OCI-LY7 (cell line): ENCODE results near the gene RNF10. TPM values are rescaled to one million over a fixed set of nuclear protein-coding genes. Genes with fewer than 3 reads are reported as not detected.
A peak's percentile ranks its signal among the peaks of the same experiment; 100 is the strongest.
"Not testable (repeated sequence)": the region's sequence is repeated elsewhere in the genome, so short reads cannot be mapped to it uniquely, and the experiment has no call there.

ENCODE experiments used
- Bru-seq: library from RNA; stranded (reverse); fragments of 400-500 nt; gene quantifications from one replicate; lab custom pipeline; 2021; lab: Mats Ljungman, UMichigan
- BruChase-seq, 2 experiments: library from RNA; stranded (reverse); fragments of 400-500 nt; gene quantifications; one replicate each; lab custom pipeline; 2021; lab: Mats Ljungman, UMichigan
- BruUV-seq: library from RNA; stranded (reverse); fragments of 400-500 nt; replicated peaks from 2 replicates; lab custom pipeline; 2021; lab: Mats Ljungman, UMichigan
- CTCF ChIA-PET: fragments of 300-600 bp; sonication (Branson Sonifier 250); formaldehyde crosslinking; loops from one replicate; lab custom pipeline; 2022; ENCODE audit warnings: antibody characterized with exemption; ENCODE audit not compliant: unreplicated experiment; lab: Charles Lee
- POLR2A ChIA-PET: fragments of 300-600 bp; sonication (Branson Sonifier 250); formaldehyde crosslinking; loops from one replicate; lab custom pipeline; 2022; ENCODE audit warnings: antibody characterized with exemption; lab: Charles Lee
- DNase-seq: peaks from one replicate; pipeline ENCODE4 v3.0.0-alpha.2; 2015; ENCODE audit warnings: low spot score
- H2AFZ ChIP-seq: fragments of 200-600 bp; sonication (generic), shearing (Covaris generic); 2 replicates; pipeline ENCODE4 v1.6.1; 2014; ENCODE audit warnings: mild to moderate bottlenecking, antibody characterized with exemption, low read length, moderate library complexity
- H3K27ac ChIP-seq: fragments of 200-600 bp; sonication (generic); 2 replicates; pipeline ENCODE4 v1.5.1; 2014; ENCODE audit warnings: mixed run types, low read depth, mild to moderate bottlenecking, moderate library complexity, low read length, inconsistent platforms; ENCODE audit not compliant: poor library complexity, severe bottlenecking
- H3K36me3 ChIP-seq: fragments of 200-600 bp; sonication (generic); 2 replicates; pipeline ENCODE4 v1.6.1; 2014; ENCODE audit warnings: mild to moderate bottlenecking, antibody characterized with exemption, low read length, moderate library complexity, mixed read lengths; ENCODE audit not compliant: insufficient read depth
- H3K4me1 ChIP-seq: fragments of 200-600 bp; sonication (generic); 2 replicates; pipeline ENCODE4 v1.5.1; 2014; ENCODE audit warnings: mild to moderate bottlenecking, low read length; ENCODE audit not compliant: insufficient read depth, poor library complexity, severe bottlenecking
- H3K4me2 ChIP-seq: fragments of 200-600 bp; sonication (generic); 2 replicates; pipeline ENCODE4 v1.6.1; 2014; ENCODE audit warnings: mild to moderate bottlenecking, low read length
- H3K4me3 ChIP-seq: fragments of 200-600 bp; sonication (generic); 2 replicates; pipeline ENCODE4 v1.5.1; 2014; ENCODE audit warnings: mild to moderate bottlenecking, low read depth, low read length; ENCODE audit not compliant: poor library complexity, severe bottlenecking
- H3K79me2 ChIP-seq: fragments of 200-600 bp; sonication (generic); 2 replicates; pipeline ENCODE4 v1.6.1; 2016; ENCODE audit warnings: low read depth, mild to moderate bottlenecking, low read length, moderate library complexity, mixed read lengths; ENCODE audit not compliant: insufficient read depth
- H3K9me2 ChIP-seq: fragments of 200-600 bp; sonication (generic); 2 replicates; pipeline ENCODE4 v1.6.1; 2016; ENCODE audit warnings: mild to moderate bottlenecking, low read length, mixed read lengths; ENCODE audit not compliant: insufficient read depth
- H3K9me3 ChIP-seq: fragments of 200-600 bp; sonication (generic); 2 replicates; pipeline ENCODE4 v1.6.1; 2014; ENCODE audit warnings: mild to moderate bottlenecking, mixed run types, low read length, mixed read lengths
- H4K20me1 ChIP-seq: fragments of 200-600 bp; sonication (generic); 2 replicates; pipeline ENCODE4 v1.6.1; 2014; ENCODE audit warnings: mild to moderate bottlenecking, antibody characterized with exemption, low read length, moderate library complexity, mixed read lengths; ENCODE audit not compliant: insufficient read depth
- EZH2phosphoT487 ChIP-seq: fragments of 200-600 bp; sonication (generic); IDR thresholded peaks from 2 replicates; pipeline ENCODE4 v1.6.1; 2018; ENCODE audit warnings: low read depth, borderline replicate concordance, mild to moderate bottlenecking, mixed run types, antibody characterized with exemption, low read length, moderate library complexity, mixed read lengths
- intact Hi-C: fragments of 100-400 bp; cut with micrococcal nuclease; formaldehyde crosslinking; loops from one replicate; pipeline ENCODE4 v1.10.0; 2022; ENCODE audit not compliant: unreplicated experiment
- long read RNA-seq: library from polyadenylated mRNA; stranded (forward); transcript quantifications from one replicate; pipeline ENCODE4 v2.0.0, GENCODE V29; 2022
- total RNA-seq, 2 experiments: library from RNA; depleted of rRNA in 1 of 2; stranded (reverse); fragments of >200 nt in 1 of 2; shearing (Covaris generic) in 1 of 2; gene quantifications; 2 replicates each; pipeline ENCODE4 v1.2.3, GENCODE V29; 2014 to 2022
- TF ChIP-seq, protein P1 (sequence below): fragments of 200-600 bp; sonication (generic); conservative IDR thresholded peaks from 2 replicates; pipeline ENCODE4 v1.5.1; 2014; ENCODE audit warnings: mild to moderate bottlenecking, antibody characterized with exemption, low read length, moderate library complexity, mixed read lengths

The RNF10 gene
- total RNA-seq (2014; rRNA removed; shearing (Covaris generic)) (52.2 and 66.3 TPM in 2 replicates), total RNA-seq (2022) (150 TPM in 2 replicates), Bru-seq, nascent RNA (percentile 85 among the genes with signal in this experiment), BruChase-seq, experiment 1, labeled RNA remaining after a 6-hour chase (percentile 93 among the genes with signal in this experiment), BruChase-seq, experiment 2, labeled RNA remaining after a 2-hour chase (percentile 85 among the genes with signal in this experiment)
- long read RNA-seq, transcript RNF10-201 (17 exons, 3,825 nt) = major isoform, 224 of 361 reads
- long read RNA-seq, transcript RNF10-203 (17 exons, 2,671 nt) = minor isoform, 19 of 361 reads
- long read RNA-seq, partial matches to known transcripts = 24 of 361 reads
- long read RNA-seq, other reads (novel, unspliced or antisense) = 94 of 361 reads

DNA sequence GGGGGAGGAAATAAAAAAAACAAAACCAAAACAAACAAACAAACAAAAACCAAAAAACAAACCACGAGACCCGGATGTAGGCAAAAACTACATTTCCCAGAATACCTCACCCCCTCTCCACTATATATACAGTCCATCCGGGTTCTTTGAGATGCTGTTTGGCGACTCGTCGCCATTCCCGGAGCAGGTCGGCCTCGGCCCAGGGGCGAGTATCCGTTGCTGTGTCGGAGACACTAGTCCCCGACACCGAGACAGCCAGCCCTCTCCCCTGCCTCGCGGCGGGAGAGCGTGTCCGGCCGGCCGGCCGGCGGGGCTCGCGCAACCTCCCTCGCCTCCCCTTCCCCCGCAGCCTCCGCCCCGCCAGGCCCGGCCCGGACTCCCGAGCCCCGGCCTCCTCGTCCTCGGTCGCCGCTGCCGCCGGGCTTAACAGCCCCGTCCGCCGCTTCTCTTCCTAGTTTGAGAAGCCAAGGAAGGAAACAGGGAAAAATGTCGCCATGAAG is at the start of gene RNF10:
TSS of gene RNF10 (plus strand) at position 154 of the 500 bp plus-strand sequence. CDS start 456 bp downstream, outside the sequence.
- TF ChIP-seq, protein P1, sequence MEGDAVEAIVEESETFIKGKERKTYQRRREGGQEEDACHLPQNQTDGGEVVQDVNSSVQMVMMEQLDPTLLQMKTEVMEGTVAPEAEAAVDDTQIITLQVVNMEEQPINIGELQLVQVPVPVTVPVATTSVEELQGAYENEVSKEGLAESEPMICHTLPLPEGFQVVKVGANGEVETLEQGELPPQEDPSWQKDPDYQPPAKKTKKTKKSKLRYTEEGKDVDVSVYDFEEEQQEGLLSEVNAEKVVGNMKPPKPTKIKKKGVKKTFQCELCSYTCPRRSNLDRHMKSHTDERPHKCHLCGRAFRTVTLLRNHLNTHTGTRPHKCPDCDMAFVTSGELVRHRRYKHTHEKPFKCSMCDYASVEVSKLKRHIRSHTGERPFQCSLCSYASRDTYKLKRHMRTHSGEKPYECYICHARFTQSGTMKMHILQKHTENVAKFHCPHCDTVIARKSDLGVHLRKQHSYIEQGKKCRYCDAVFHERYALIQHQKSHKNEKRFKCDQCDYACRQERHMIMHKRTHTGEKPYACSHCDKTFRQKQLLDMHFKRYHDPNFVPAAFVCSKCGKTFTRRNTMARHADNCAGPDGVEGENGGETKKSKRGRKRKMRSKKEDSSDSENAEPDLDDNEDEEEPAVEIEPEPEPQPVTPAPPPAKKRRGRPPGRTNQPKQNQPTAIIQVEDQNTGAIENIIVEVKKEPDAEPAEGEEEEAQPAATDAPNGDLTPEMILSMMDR = no peak
- TF ChIP-seq EZH2phosphoT487 = no peak
- intact Hi-C loops = no loop called here
- DNase-seq = peak; percentile 92
- POLR2A ChIA-PET = interaction anchor here (0.6 to 1.7 kb wide), 5 partner anchors 12 to 66 kb away, joined by 3 to 4 read pairs (median 3); partner anchors contain the start of gene POP5
- Histone ChIP-seq H3K79me2 (peaks cover 52% of the 10 kb centered on the region), H3K4me2 (peak within 1 kb of the TSS; percentile 97), H3K9me3 (no peaks in the 10 kb centered on the region; the same call in 1 of the 2 replicates), H2AFZ (peak within 1 kb of the TSS; percentile 70), H3K4me1 (peaks cover 63% of the 10 kb centered on the region), H4K20me1 (peaks cover 37% of the 10 kb centered on the region), H3K4me3 (peak within 1 kb of the TSS; percentile 89), H3K36me3 (peaks cover 37% of the 10 kb centered on the region), H3K27ac (peak within 1 kb of the TSS; percentile 65), H3K9me2 (no peaks in the 10 kb centered on the region)
- CTCF ChIA-PET = no interaction called here
- BruUV-seq = no TSS peak

DNA sequence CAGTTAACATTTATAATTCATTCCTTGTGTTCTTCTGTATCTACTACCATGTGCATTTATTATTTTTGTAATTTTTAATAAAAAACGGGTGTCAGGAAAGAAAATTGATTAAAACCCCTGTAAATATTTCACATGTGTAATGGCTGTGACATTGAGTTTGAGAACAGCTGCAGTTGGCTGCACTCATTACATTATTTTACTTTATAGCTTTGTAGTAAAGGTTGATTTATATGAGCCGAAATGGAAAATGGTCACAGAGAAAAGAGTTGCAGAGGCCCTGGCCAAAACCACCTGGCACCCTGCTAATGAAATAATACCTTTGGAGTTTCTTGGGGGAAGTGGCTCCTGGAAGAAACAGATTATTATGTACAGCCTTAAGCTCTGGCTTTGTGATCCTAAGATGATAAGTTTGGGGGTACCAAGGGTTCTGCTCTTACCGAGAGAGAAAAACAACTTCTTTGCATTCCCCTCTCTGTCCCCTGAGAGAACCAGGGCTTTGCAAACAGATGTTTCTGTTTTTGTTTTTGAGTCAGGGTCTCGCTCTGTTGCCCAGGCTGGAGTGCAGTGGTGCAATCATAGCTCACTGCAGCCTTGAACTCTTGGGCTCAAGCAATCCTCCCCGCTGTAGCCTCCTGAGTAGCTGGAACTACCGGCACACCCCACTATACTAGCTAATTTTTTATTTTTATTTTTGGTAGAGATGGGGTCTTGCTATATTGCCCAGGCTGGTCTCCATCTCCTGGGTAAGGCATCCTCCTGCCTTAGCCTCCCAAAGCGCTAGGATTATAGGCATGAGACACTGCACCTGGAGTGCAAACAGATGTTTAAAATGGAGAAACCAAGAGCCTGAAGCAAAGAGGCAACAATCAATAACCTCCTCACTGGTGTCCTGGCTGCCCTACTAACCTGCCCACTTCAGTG is 47.9 kb upstream of the RNF10 start:
- Histone ChIP-seq H3K79me2 (no peaks in the 10 kb centered on the region), H3K9me2 (no peaks in the 10 kb centered on the region), H3K27ac (no peak overlapping the region), H4K20me1 (no peaks in the 10 kb centered on the region), H3K4me2 (no peak overlapping the region), H3K4me3 (no peak overlapping the region), H3K4me1 (peaks cover 8% of the 10 kb centered on the region), H3K36me3 (no peaks in the 10 kb centered on the region), H2AFZ (no peak overlapping the region), H3K9me3 (no peaks in the 10 kb centered on the region)
- CTCF ChIA-PET = no interaction called here
- no TSS peak for BruUV-seq
- DNase-seq = no peak
- intact Hi-C loops = no loop called here
- TF ChIP-seq, protein P1 = no peak
- TF ChIP-seq EZH2phosphoT487 = no peak
- POLR2A ChIA-PET = interaction anchor here (0.6 to 1.5 kb wide), 3 partner anchors 9 to 62 kb away, joined by 3 to 4 read pairs (median 4); partner anchors contain the start of genes DYNLL1 and SRSF9

DNA sequence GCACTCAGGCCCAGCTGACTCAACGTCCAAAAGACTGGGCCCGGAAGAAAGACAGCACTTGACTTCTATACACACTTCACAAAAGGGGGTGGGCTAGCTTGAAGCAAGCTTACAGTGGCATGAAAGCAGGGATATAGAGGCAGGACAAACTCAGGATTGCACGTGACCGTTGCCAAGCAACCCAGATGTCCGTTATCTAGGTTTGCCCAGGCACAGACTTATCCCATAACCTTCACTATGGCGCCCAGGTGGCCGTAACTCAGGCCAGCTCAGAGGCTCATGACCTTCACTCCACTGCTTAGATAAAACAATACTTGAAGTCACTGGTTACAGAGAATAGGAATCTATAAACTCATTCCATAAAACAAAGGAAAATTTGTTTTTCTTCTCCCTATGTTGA is 46.6 kb upstream of the RNF10 start:
- H2AFZ ChIP-seq, POLR2A ChIA-PET, H3K79me2 ChIP-seq, H3K4me2 ChIP-seq, H3K27ac ChIP-seq, H3K4me1 ChIP-seq, H3K9me3 ChIP-seq, H3K9me2 ChIP-seq, BruUV-seq, CTCF ChIA-PET, H3K36me3 ChIP-seq, intact Hi-C loops, H4K20me1 ChIP-seq, DNase-seq, H3K4me3 ChIP-seq: not testable (repeated sequence)
